ENCODE data around the gene PAK1. TPM values are rescaled to one million over a fixed set of nuclear protein-coding genes. Genes with fewer than 3 reads are reported as not detected.

Gene PAK1
- total and polyA plus RNA-seq, 2 of the 8 experiments (the other 6 are each of a cell fraction or from before 2014, with no cell fraction given): 87.7 to 151 TPM

- FAIRE-seq: no peak
- H2AFZ ChIP-seq (ENCODE audit: low read length): no peak overlapping the region
Observed at GRCh38 chr11:77454867-77455655, 18.8 kb downstream of the PAK1 start.

More at GRCh38 chr11:77454867-77455655, 18.8 kb downstream of the PAK1 start:
- H3K23ac ChIP-seq (ENCODE audit: insufficient read length): no peak overlapping the region
- H3K79me1 ChIP-seq (ENCODE audit: low read depth, low read length): no peaks in the 10 kb centered on the region; the same call in 1 of the 2 replicates
- H2AK5ac ChIP-seq (ENCODE audit: low read depth, low read length): no peak overlapping the region
- H4K20me1 ChIP-seq (replicated peaks in 1 of 2; ENCODE audit: control insufficient read depth in 1 of 2, insufficient read depth in 2 of 2, low read length in 2 of 2): no peaks in the 10 kb centered on the region
- no peak overlapping the region for H3K56ac ChIP-seq (replicated peaks; ENCODE audit: insufficient read length, low read depth, low read length)
- H3K4ac ChIP-seq (replicated peaks; ENCODE audit: insufficient read length, low read depth, low read length): no peak overlapping the region
- no peaks in the 10 kb centered on the region for H3K23me2 ChIP-seq (ENCODE audit: low read depth, low read length)
- H4K8ac ChIP-seq (ENCODE audit: extremely low read depth, insufficient read depth, low read length): no peak overlapping the region
- ChIA-PET CTCF (ENCODE audit: partially characterized antibody) (interaction anchor here (1.2 to 2.3 kb wide), 3 partner anchors 16 to 93 kb away, joined by 3 to 9 read pairs (median 4); no protein-coding TSS in a partner anchor), POLR2A (ENCODE audit: partially characterized antibody) (interaction anchor here (1.4 to 1.6 kb wide), 2 partner anchors 8 to 14 kb away, joined by 5 read pairs; no protein-coding TSS in a partner anchor)
- H2BK20ac ChIP-seq (ENCODE audit: low read length): no peak overlapping the region
- H3K27ac ChIP-seq (ENCODE audit: low read depth, low read length): no peak overlapping the region
- no peak overlapping the region for H2BK15ac ChIP-seq (ENCODE audit: low read length)
- H3K79me2 ChIP-seq (ENCODE audit: control insufficient read depth in 1 of 2, insufficient read depth in 2 of 2, low read length in 2 of 2): peaks cover 0 to 75% of the 10 kb centered on the region in 2 experiments; a peak in 2 of 4 replicates
- no peaks in the 10 kb centered on the region for H3K9me3 ChIP-seq (ENCODE audit: insufficient read depth in 2 of 2, low read depth in 1 of 2, low read length in 1 of 2)
- no peak overlapping the region for H3K4me2 ChIP-seq (ENCODE audit: insufficient read depth in 1 of 2, low read depth in 2 of 2, low read length in 2 of 2)
- H4K5ac ChIP-seq (ENCODE audit: insufficient read length, low read depth, low read length): no peak overlapping the region
- no peak overlapping the region for H3K18ac ChIP-seq (ENCODE audit: extremely low read depth, low read length)
- H3K4me1 ChIP-seq (replicated peaks in 1 of 4; ENCODE audit: control insufficient read depth in 3 of 4, insufficient read depth in 4 of 4, low read length in 3 of 4): peaks cover 2 to 25% (median 14%) of the 10 kb centered on the region in 4 experiments
- no peak overlapping the region for H2BK120ac ChIP-seq (replicated peaks; ENCODE audit: low read depth, low read length)
- no peak for DNase-seq (ENCODE audit: low read depth in 1 of 2, low spot score in 2 of 2)
- H2BK5ac ChIP-seq (ENCODE audit: low read depth, low read length): peak overlapping the region; percentile 13; the same call in 1 of the 2 replicates
- 58% methylated on average over 4 of the region's 4 CpGs; no CpG with 5 or more reads in 1 of the 2 experiments for WGBS, 2 experiments (ENCODE audit: extremely low coverage in 1 of 2, insufficient coverage in 1 of 2, insufficient read length in 1 of 2, insufficient replicate concordance in 2 of 2, low coverage in 1 of 2, low lambda C conversion rate in 2 of 2, missing lambda C conversion rate in 1 of 2)
- H4K91ac ChIP-seq (replicated peaks; ENCODE audit: insufficient read length, low read length): no peak overlapping the region
- H3K27me3 ChIP-seq (replicated peaks in 1 of 4; ENCODE audit: control insufficient read depth in 3 of 4, extremely low read depth in 1 of 4, insufficient read depth in 3 of 4, low read length in 3 of 4): no peaks in the 10 kb centered on the region
- no peak overlapping the region for H2BK12ac ChIP-seq (ENCODE audit: low read depth, low read length)
- H3K36me3 ChIP-seq (ENCODE audit: control insufficient read depth in 2 of 4, insufficient read depth in 4 of 4, low read length in 3 of 4): peaks cover 0 to 3% (median 0%) of the 10 kb centered on the region in 4 experiments; a peak in 1 of 8 replicates
- H3K9ac ChIP-seq (replicated peaks in 1 of 4; ENCODE audit: extremely low read depth in 1 of 4, low read depth in 3 of 4, low read length in 3 of 4): no peak overlapping the region
- no peak overlapping the region for H3K14ac ChIP-seq (ENCODE audit: insufficient read length)
- H3K4me3 ChIP-seq (ENCODE audit: extremely low read depth in 1 of 4, insufficient read depth in 2 of 4, low read depth in 3 of 4, low read length in 4 of 4): no peak overlapping the region
- TF ChIP-seq RXRA (IDR thresholded peaks at IDR 0.05; ENCODE audit: insufficient read depth, low read depth, low read length) (no peak), ATF3 (IDR thresholded peaks at IDR 0.05; ENCODE audit: insufficient read depth, low read depth, low read length) (no peak)
